ENCODE data around the gene SENP3. TPM values are rescaled to one million over a fixed set of nuclear protein-coding genes. Genes with fewer than 3 reads are reported as not detected.
A peak's percentile ranks its signal among the peaks of the same experiment; 100 is the strongest.

SENP3 gene
- polyA plus RNA-seq, 2 of the 4 experiments (the other 2 are of a cell fraction) = 114 to 150 TPM

DNA sequence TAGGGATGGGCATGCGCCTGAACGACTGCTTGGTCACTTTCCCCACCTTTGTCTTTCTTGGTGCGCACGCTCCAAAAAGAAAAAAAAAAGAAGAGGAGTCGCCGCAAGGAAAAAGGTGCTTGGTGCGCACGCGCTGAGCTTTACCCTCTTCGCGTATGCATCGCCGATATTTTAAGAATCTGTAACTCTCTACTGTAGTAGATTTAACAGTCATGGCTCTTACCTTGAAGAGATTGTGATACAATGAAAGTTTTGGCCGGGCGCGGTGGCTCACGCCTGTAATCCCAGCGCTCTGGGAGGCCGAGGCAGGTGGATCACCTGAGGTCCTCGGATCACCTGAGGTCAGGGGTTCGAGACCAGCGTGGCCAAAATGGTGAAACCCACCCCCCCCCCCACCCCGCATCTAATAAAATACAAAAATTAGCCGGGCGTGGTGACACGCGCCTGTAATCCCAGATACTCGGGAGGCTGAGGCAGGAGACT, 53.6 kb downstream of the SENP3 start:
- no peaks in the 10 kb centered on the region for H3K9me3 ChIP-seq
- peak overlapping the region; percentile 74 to 89 for H3K27ac ChIP-seq
- ATAC-seq (no peak), FAIRE-seq (no peak), DNase-seq (ENCODE audit: low read depth in 1 of 2, low spot score in 1 of 2) (no peak)
- H3K4me2 ChIP-seq = peak overlapping the region; percentile 61
- no peak for TF ChIP-seq CBX8 (IDR thresholded peaks at IDR 0.05)
- TF ChIP-seq, protein P1, sequence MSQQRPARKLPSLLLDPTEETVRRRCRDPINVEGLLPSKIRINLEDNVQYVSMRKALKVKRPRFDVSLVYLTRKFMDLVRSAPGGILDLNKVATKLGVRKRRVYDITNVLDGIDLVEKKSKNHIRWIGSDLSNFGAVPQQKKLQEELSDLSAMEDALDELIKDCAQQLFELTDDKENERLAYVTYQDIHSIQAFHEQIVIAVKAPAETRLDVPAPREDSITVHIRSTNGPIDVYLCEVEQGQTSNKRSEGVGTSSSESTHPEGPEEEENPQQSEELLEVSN (IDR thresholded peaks at IDR 0.05; ENCODE audit: borderline replicate concordance, low read depth) = 0 out of 2 replicates have a peak, but pooled peaks have one; percentile 26
- peak; percentile 34; the same call in 1 of the 2 replicates for TF ChIP-seq POLR2A (IDR thresholded peaks at IDR 0.05; ENCODE audit: low read length)
- no peak for TF ChIP-seq JUN (IDR thresholded peaks at IDR 0.05)
- TF ChIP-seq BHLHE40 (IDR thresholded peaks at IDR 0.05; ENCODE audit: low read depth, low read length) = 0 out of 2 replicates have a peak, but pooled peaks have one; percentile 5
- TF ChIP-seq MAZ (IDR thresholded peaks at IDR 0.05; ENCODE audit: borderline replicate concordance, low read depth, low read length) = 0 out of 2 replicates have a peak, but pooled peaks have one; percentile 1
- peak; percentile 33 for TF ChIP-seq MAFK (IDR thresholded peaks at IDR 0.05; ENCODE audit: partially characterized antibody)
- peak; percentile 52; the same call in 1 of the 2 replicates for TF ChIP-seq CHD4 (IDR thresholded peaks at IDR 0.05; ENCODE audit: borderline replicate concordance)
- peaks cover 28% of the 10 kb centered on the region for H3K4me1 ChIP-seq
- POLR2A ChIA-PET = interaction anchor here (0.6 to 6.1 kb wide), 11 partner anchors 11 to 230 kb away, joined by 3 to 58 read pairs (median 5); partner anchors contain the start of genes ATP1B2, CD68, MPDU1 and SAT2
- H3K4me3 ChIP-seq = peak overlapping the region; percentile 43
- WGBS (ENCODE audit: missing lambda C conversion rate) = 2% methylated on average over 28 of the region's 28 CpGs
- CTCF ChIA-PET = interaction anchor here (0.6 to 14.2 kb wide), 25 partner anchors 11 to 329 kb away, joined by 3 to 130 read pairs (median 5); partner anchors contain the start of genes ATP1B2, DNAH2, SAT2 and SHBG

DNA sequence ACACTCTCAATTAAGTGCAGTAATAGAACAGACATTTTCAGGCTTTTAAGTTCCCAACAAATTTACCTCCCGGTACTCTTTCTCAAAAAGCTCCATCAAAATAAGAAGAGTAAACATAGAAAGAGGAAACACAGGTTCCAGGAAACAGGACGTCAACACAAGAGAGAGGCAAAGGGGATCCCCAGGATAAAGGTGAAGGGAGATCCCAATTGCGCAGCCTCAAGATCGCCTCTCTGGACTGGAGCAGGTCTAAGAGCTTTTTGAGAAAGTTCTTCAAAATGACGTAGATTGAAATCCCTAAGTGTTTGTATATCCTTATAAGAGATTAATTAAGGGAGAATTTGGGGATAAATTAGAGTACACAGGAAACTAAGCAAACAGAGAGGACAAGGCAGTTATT, 56.9 kb downstream of the SENP3 start:
- ATAC-seq = no peak
- Histone ChIP-seq H3K4me2 (no peak overlapping the region), H3K4me1 (no peaks in the 10 kb centered on the region), H3K9me3 (no peaks in the 10 kb centered on the region), H3K4me3 (no peak overlapping the region), H3K27ac (no peak overlapping the region)
- TF ChIP-seq, protein P2, sequence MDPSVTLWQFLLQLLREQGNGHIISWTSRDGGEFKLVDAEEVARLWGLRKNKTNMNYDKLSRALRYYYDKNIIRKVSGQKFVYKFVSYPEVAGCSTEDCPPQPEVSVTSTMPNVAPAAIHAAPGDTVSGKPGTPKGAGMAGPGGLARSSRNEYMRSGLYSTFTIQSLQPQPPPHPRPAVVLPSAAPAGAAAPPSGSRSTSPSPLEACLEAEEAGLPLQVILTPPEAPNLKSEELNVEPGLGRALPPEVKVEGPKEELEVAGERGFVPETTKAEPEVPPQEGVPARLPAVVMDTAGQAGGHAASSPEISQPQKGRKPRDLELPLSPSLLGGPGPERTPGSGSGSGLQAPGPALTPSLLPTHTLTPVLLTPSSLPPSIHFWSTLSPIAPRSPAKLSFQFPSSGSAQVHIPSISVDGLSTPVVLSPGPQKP (IDR thresholded peaks at IDR 0.05; ENCODE audit: low read depth, low read length) = no peak
- TF ChIP-seq RCOR1 (IDR thresholded peaks at IDR 0.05; ENCODE audit: low read depth, low read length) = no peak
- no peak for TF ChIP-seq JUNB (IDR thresholded peaks at IDR 0.05)
- TF ChIP-seq MAFK (IDR thresholded peaks at IDR 0.05; ENCODE audit: partially characterized antibody) = no peak
- TF ChIP-seq HDAC2 (IDR thresholded peaks at IDR 0.05) = no peak
- no peak for TF ChIP-seq CBX8 (IDR thresholded peaks at IDR 0.05)
- no peak for TF ChIP-seq RARB (CRISPR knock-in tag; IDR thresholded peaks at IDR 0.05)
- TF ChIP-seq, protein P3, sequence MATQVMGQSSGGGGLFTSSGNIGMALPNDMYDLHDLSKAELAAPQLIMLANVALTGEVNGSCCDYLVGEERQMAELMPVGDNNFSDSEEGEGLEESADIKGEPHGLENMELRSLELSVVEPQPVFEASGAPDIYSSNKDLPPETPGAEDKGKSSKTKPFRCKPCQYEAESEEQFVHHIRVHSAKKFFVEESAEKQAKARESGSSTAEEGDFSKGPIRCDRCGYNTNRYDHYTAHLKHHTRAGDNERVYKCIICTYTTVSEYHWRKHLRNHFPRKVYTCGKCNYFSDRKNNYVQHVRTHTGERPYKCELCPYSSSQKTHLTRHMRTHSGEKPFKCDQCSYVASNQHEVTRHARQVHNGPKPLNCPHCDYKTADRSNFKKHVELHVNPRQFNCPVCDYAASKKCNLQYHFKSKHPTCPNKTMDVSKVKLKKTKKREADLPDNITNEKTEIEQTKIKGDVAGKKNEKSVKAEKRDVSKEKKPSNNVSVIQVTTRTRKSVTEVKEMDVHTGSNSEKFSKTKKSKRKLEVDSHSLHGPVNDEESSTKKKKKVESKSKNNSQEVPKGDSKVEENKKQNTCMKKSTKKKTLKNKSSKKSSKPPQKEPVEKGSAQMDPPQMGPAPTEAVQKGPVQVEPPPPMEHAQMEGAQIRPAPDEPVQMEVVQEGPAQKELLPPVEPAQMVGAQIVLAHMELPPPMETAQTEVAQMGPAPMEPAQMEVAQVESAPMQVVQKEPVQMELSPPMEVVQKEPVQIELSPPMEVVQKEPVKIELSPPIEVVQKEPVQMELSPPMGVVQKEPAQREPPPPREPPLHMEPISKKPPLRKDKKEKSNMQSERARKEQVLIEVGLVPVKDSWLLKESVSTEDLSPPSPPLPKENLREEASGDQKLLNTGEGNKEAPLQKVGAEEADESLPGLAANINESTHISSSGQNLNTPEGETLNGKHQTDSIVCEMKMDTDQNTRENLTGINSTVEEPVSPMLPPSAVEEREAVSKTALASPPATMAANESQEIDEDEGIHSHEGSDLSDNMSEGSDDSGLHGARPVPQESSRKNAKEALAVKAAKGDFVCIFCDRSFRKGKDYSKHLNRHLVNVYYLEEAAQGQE (IDR thresholded peaks at IDR 0.05) = no peak
- TF ChIP-seq EP300 (IDR thresholded peaks at IDR 0.05) = no peak
- no peak for TF ChIP-seq EHF (CRISPR knock-in tag; IDR thresholded peaks at IDR 0.05)
- TF ChIP-seq HOXA7 (CRISPR knock-in tag; IDR thresholded peaks at IDR 0.05) = no peak
- no peak for TF ChIP-seq MYC (IDR thresholded peaks at IDR 0.05; ENCODE audit: borderline replicate concordance, low read length)
- TF ChIP-seq JUN (IDR thresholded peaks at IDR 0.05) = no peak
- no peak for TF ChIP-seq TP53 (CRISPR knock-in tag; IDR thresholded peaks at IDR 0.05)
- TF ChIP-seq BHLHE40 (IDR thresholded peaks at IDR 0.05; ENCODE audit: low read depth, low read length) = no peak
- no peak for TF ChIP-seq FOSB (CRISPR knock-in tag; IDR thresholded peaks at IDR 0.05)
- no peak for TF ChIP-seq HEYL (CRISPR knock-in tag; IDR thresholded peaks at IDR 0.05)
- no peak for DNase-seq (ENCODE audit: low read depth in 1 of 2, low spot score in 1 of 2)
- no peak for FAIRE-seq
- WGBS (ENCODE audit: missing lambda C conversion rate) = 79% methylated on average over 5 of the region's 5 CpGs
- POLR2A ChIA-PET = interaction anchor here (0.6 kb wide), 1 partner anchor 104 kb away, joined by 5 read pairs; no protein-coding TSS in a partner anchor
- CTCF ChIA-PET = interaction anchor here (0.7 to 14.2 kb wide), 7 partner anchors 8 to 69 kb away, joined by 3 to 130 read pairs (median 9); partner anchors contain the start of genes SAT2, SHBG, TP53 and WRAP53

Measured in A549 (cell line).